Measurements from ENCODE around the gene ELMO1. TPM values are rescaled to one million over a fixed set of nuclear protein-coding genes. Genes with fewer than 3 reads are reported as not detected.

ELMO1 gene
- total RNA-seq, 1 donor, result under 0.01 TPM

- DNase-seq (ENCODE audit: low read depth), result no peak
- no peak overlapping the region for H3K4me3 ChIP-seq (ENCODE audit: low read depth, low read length)
- no peak for TF ChIP-seq CTCF (IDR thresholded peaks at IDR 0.05; ENCODE audit: insufficient read depth, low read depth, low read length)
Observed at GRCh38 chr7:37197108-37197507, 251.6 kb downstream of the ELMO1 start.

- H3K4me3 ChIP-seq (ENCODE audit: low read depth, low read length), result no peak overlapping the region
- DNase-seq (ENCODE audit: low read depth), result no peak
- TF ChIP-seq CTCF (IDR thresholded peaks at IDR 0.05; ENCODE audit: insufficient read depth, low read depth, low read length), result no peak
Observed at GRCh38 chr7:37196676-37197075, 252.0 kb downstream of the ELMO1 start.

- H3K4me3 ChIP-seq (ENCODE audit: low read depth, low read length), result no peak overlapping the region
- no peak for DNase-seq (ENCODE audit: low read depth)
Observed at GRCh38 chr7:37195388-37195787, 253.3 kb downstream of the ELMO1 start.

GRCh38 chr7:37194943-37195342 is 253.7 kb downstream of the ELMO1 start:
- TF ChIP-seq CTCF (IDR thresholded peaks at IDR 0.05; ENCODE audit: insufficient read depth, low read depth, low read length), result no peak
- DNase-seq (ENCODE audit: low read depth), result no peak

More at GRCh38 chr7:37195388-37195787, 253.3 kb downstream of the ELMO1 start:
- TF ChIP-seq CTCF (IDR thresholded peaks at IDR 0.05; ENCODE audit: insufficient read depth, low read depth, low read length), result no peak

GRCh38 chr7:37193775-37194135 is 254.9 kb downstream of the ELMO1 start:
- H3K4me3 ChIP-seq (ENCODE audit: low read depth, low read length), result no peak overlapping the region
- DNase-seq (ENCODE audit: low read depth), result no peak
- no peak for TF ChIP-seq CTCF (IDR thresholded peaks at IDR 0.05; ENCODE audit: insufficient read depth, low read depth, low read length)

More at GRCh38 chr7:37194943-37195342, 253.7 kb downstream of the ELMO1 start:
- H3K4me3 ChIP-seq (ENCODE audit: low read depth, low read length), result no peak overlapping the region

- no peak overlapping the region for H3K4me3 ChIP-seq (ENCODE audit: low read depth, low read length)
- DNase-seq (ENCODE audit: low read depth), result no peak
- no peak for TF ChIP-seq CTCF (IDR thresholded peaks at IDR 0.05; ENCODE audit: insufficient read depth, low read depth, low read length)
Observed at GRCh38 chr7:37193087-37193774, 255.4 kb downstream of the ELMO1 start.

GRCh38 chr7:37191797-37192196 is 256.9 kb downstream of the ELMO1 start:
- no peak overlapping the region for H3K4me3 ChIP-seq (ENCODE audit: low read depth, low read length)
- DNase-seq (ENCODE audit: low read depth), result no peak
- TF ChIP-seq CTCF (IDR thresholded peaks at IDR 0.05; ENCODE audit: insufficient read depth, low read depth, low read length), result no peak

All from fibroblast of villous mesenchyme (primary cell).